Ovary (tissue), 3 donors: Measurements from ENCODE around the gene RARA.

Source experiments
- EP300 ChIP-seq: sonication (generic); formaldehyde crosslinking; IDR thresholded peaks from one replicate; pipeline ENCODE4 v1.6.1; 2017; ENCODE audit warnings: antibody characterized with exemption
- POLR2A ChIP-seq: fragments of 450-650 bp; IDR thresholded peaks from one replicate; pipeline ENCODE4 v1.6.1; 2017; ENCODE audit warnings: antibody characterized with exemption, mild to moderate bottlenecking, moderate library complexity
- TF ChIP-seq, protein P1 (sequence below), 3 donors: fragments of 450-650 bp in 2 of 3; fragments of 200-600 bp in 1 of 3; IDR thresholded peaks; one replicate each; pipeline versions ENCODE4 v1.5.1 to v1.8.0; 2016 to 2022; ENCODE audit warnings: antibody characterized with exemption in 3 of 3, mild to moderate bottlenecking in 1 of 3
- donor health status: DM: no; HTN: no; CAD: no.

DNA sequence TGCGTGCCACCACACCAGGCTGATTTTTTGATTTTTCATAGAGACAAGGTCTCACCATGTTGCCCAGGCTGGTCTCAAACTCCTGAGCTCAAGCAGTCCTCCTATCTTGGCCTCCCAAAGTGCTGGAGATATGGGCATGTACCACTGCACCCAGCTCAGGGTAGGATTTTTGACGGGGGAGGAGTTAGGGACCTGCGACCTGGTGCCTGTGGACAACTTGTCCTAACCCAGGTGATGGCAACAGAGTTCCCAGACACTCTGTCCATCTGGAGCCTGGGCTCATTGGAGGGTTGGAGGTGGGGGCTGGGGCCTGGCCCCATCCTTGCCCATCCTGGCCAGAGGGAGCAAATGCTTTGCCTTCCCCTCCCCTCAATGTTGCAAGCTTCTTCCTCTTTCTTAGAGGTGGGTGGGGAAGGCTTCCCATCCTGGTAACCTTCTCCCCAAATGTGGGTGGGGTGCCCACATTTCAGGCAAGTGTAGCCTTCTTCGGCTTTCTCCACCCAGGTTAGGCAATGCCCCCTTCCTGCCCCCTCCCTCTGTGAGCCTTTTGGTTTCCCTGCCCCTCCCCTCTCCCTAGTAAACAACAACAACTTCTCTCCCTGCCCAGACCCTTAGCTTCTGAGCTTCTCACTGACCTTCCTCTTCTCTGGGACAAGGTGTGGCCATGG lies 24.9 kb downstream of the RARA start:
- TF ChIP-seq, protein P1, sequence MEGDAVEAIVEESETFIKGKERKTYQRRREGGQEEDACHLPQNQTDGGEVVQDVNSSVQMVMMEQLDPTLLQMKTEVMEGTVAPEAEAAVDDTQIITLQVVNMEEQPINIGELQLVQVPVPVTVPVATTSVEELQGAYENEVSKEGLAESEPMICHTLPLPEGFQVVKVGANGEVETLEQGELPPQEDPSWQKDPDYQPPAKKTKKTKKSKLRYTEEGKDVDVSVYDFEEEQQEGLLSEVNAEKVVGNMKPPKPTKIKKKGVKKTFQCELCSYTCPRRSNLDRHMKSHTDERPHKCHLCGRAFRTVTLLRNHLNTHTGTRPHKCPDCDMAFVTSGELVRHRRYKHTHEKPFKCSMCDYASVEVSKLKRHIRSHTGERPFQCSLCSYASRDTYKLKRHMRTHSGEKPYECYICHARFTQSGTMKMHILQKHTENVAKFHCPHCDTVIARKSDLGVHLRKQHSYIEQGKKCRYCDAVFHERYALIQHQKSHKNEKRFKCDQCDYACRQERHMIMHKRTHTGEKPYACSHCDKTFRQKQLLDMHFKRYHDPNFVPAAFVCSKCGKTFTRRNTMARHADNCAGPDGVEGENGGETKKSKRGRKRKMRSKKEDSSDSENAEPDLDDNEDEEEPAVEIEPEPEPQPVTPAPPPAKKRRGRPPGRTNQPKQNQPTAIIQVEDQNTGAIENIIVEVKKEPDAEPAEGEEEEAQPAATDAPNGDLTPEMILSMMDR (IDR thresholded peaks at IDR 0.05), result no peak
- TF ChIP-seq POLR2A (no peak), EP300 (no peak)
